Esophagus squamous epithelium (tissue), 4 donors: Measurements from ENCODE around the gene SLC27A1.

Source experiments
- POLR2A ChIP-seq, 4 donors: fragments of 450-650 bp; IDR thresholded peaks; one replicate each; pipeline ENCODE4 v1.6.1; 2017; ENCODE audit warnings: antibody characterized with exemption in 4 of 4, mild to moderate bottlenecking in 4 of 4, moderate library complexity in 3 of 4
- TF ChIP-seq, protein P1 (sequence below), 6 experiments: fragments of 450-650 bp in 4 of 6; fragments of 200-600 bp in 2 of 6; sonication (generic) in 2 of 6; IDR thresholded peaks; one replicate each; pipeline ENCODE4 v1.5.1; 2016 to 2019; ENCODE audit warnings: antibody characterized with exemption in 6 of 6, mild to moderate bottlenecking in 4 of 6, moderate library complexity in 4 of 6

DNA sequence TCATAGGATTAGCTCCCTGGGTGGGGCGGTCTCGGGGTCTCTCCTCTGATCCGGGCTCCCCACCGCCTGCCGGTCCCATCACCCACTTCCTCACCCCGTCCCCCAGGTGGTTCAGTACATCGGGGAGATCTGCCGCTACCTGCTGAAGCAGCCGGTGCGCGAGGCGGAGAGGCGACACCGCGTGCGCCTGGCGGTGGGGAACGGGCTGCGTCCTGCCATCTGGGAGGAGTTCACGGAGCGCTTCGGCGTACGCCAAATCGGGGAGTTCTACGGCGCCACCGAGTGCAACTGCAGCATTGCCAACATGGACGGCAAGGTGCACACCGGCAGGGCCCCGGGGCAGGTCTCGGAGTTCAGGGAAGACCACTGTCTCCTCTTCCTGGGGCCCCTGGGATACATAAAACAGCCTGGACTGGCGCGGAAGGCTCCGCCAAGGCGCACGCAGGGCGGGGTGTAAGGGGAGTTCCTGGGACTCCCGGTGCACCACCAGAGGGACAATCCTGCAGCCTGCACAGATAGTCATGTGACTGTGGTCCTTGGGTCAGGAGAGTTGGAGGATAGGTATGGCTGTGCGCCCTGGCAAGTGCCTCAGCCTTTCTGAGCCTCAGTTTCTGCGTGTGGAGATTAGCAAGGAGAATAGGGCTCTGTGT lies 26.9 kb downstream of the SLC27A1 start:
- TF ChIP-seq, protein P1, sequence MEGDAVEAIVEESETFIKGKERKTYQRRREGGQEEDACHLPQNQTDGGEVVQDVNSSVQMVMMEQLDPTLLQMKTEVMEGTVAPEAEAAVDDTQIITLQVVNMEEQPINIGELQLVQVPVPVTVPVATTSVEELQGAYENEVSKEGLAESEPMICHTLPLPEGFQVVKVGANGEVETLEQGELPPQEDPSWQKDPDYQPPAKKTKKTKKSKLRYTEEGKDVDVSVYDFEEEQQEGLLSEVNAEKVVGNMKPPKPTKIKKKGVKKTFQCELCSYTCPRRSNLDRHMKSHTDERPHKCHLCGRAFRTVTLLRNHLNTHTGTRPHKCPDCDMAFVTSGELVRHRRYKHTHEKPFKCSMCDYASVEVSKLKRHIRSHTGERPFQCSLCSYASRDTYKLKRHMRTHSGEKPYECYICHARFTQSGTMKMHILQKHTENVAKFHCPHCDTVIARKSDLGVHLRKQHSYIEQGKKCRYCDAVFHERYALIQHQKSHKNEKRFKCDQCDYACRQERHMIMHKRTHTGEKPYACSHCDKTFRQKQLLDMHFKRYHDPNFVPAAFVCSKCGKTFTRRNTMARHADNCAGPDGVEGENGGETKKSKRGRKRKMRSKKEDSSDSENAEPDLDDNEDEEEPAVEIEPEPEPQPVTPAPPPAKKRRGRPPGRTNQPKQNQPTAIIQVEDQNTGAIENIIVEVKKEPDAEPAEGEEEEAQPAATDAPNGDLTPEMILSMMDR (IDR thresholded peaks at IDR 0.05), result no peak
- TF ChIP-seq POLR2A (IDR thresholded peaks at IDR 0.05), result no peak
